Liver (tissue), 3 donors: ENCODE data around the gene MOXD1.

ENCODE experiments used
- ATF3 ChIP-seq: IDR thresholded peaks from 2 replicates; pipeline ENCODE4 v1.6.1; 2016; ENCODE audit warnings: antibody characterized with exemption
- CTCF ChIP-seq: fragments of 150-350 bp; IDR thresholded peaks from 2 replicates; pipeline ENCODE4 v1.5.1; 2017; ENCODE audit warnings: improper control_type of control experiment, low read depth, low read length; ENCODE audit not compliant: missing input control
- EGR1 ChIP-seq, 2 donors: IDR thresholded peaks; 2 replicates each; pipeline ENCODE4 v1.6.1; 2016 to 2018; ENCODE audit warnings: antibody characterized with exemption in 2 of 2, low read depth in 2 of 2
- FOXA1 ChIP-seq: IDR thresholded peaks from 2 replicates; pipeline ENCODE4 v1.6.1; 2016; ENCODE audit warnings: antibody characterized with exemption
- GABPA ChIP-seq, 2 donors: IDR thresholded peaks in 1 of 2; conservative IDR thresholded peaks in 1 of 2; 2 replicates each; pipeline ENCODE4 v1.6.1; 2016; ENCODE audit warnings: antibody characterized with exemption in 2 of 2, mild to moderate bottlenecking in 1 of 2, moderate library complexity in 1 of 2
- HNF4G ChIP-seq: IDR thresholded peaks from 2 replicates; pipeline ENCODE4 v1.6.1; 2016; ENCODE audit warnings: antibody characterized with exemption
- JUND ChIP-seq, 2 donors: IDR thresholded peaks; 2 replicates each; pipeline ENCODE4 v1.6.1; 2016; ENCODE audit warnings: antibody characterized with exemption in 2 of 2
- MAX ChIP-seq: IDR thresholded peaks from 2 replicates; pipeline ENCODE4 v1.6.1; 2016; ENCODE audit warnings: antibody characterized with exemption
- REST ChIP-seq: IDR thresholded peaks from 2 replicates; pipeline ENCODE4 v1.6.1; 2016; ENCODE audit warnings: antibody characterized with exemption, mild to moderate bottlenecking
- SP1 ChIP-seq: IDR thresholded peaks from 2 replicates; pipeline ENCODE4 v1.6.1; 2018; ENCODE audit warnings: antibody characterized with exemption, mild to moderate bottlenecking
- TAF1 ChIP-seq: conservative IDR thresholded peaks from 2 replicates; pipeline ENCODE4 v1.6.1; 2016; ENCODE audit warnings: antibody characterized with exemption, mild to moderate bottlenecking
- YY1 ChIP-seq: IDR thresholded peaks from 2 replicates; pipeline ENCODE4 v1.6.1; 2016; ENCODE audit warnings: antibody characterized with exemption, mild to moderate bottlenecking
- ZBTB33 ChIP-seq: IDR thresholded peaks from 2 replicates; pipeline ENCODE4 v1.6.1; 2016; ENCODE audit warnings: antibody characterized with exemption
- donor health status: healthy.
- donor health status: healthy.

GRCh38 chr6:132279592-132280139 lies 121.6 kb downstream of the MOXD1 start:
- TF ChIP-seq TAF1 (no peak), GABPA (IDR thresholded peaks at IDR 0.05 in 1 of 2, conservative IDR thresholded peaks at IDR 0.05 in 1 of 2) (no peak), CTCF (peak; percentile 63), ATF3 (no peak), MAX (no peak), REST (no peak), FOXA1 (no peak), EGR1 (IDR thresholded peaks at IDR 0.05; ENCODE audit: low read depth in 2 of 2) (no peak), SP1 (no peak), YY1 (no peak), ZBTB33 (no peak), HNF4G (no peak), JUND (IDR thresholded peaks at IDR 0.05) (no peak)
